Hepatic stellate cell (primary cell): ENCODE results near the gene ZNF862.

Experiments
- DNase-seq: peaks from one replicate; pipeline ENCODE4 v3.0.0; 2011; ENCODE audit warnings: low spot score

ZNF862 gene

DNA sequence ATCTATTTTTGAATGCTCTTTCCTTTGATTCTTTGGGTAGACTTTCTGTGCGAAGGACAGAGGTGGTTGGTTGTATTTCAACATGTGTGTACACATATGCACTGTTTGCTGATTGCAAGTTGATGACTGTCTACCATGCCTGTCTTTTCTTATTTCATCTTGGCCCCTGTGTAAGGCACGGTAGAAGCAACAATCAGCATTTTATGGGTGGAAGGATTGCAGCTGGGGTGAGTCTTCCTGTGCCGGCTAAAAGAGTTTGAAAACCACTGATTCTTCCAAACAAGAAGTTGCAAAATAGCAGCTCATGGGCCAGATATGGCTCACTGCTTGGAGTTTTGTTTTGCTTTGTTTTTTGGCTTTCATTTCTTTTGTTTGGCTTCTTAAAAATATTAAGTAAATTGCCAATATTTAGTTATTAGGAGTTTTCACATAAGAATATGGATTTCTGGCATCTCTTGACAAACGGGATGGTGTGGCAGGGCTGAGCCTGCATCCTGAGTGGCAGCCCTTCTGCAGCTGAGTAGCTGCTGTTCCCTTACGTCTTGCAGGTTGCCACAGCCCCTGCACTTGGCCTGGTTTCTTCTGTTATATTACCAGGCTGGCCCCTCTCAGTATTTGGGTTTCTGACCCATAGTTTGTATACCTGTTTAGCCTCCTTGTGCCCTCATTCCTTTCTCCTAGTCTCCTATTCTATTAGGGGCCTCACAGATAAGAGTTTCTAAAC, 7.2 kb downstream of the ZNF862 start:
- no peak for DNase-seq

DNA sequence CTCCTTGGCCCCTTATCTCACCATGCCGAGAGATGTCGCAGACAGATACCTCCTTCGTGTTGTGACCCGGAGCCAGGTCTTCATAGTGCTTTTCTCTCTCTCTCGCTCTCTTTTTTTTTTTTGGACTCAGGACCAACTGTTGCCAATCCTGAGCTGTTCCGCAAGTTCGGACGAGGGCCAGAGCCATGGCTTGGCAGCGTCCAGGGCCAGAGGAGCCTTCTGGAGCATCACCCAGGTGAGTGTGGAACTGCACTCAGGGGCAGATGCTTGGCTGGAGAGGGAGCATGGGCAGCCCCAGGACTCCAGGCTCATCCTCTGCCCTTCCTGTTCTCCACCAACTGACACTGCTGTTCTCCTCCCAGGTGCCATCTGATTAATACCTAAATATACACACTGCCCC, 7.8 kb downstream of the ZNF862 start:
- no peak for DNase-seq

DNA sequence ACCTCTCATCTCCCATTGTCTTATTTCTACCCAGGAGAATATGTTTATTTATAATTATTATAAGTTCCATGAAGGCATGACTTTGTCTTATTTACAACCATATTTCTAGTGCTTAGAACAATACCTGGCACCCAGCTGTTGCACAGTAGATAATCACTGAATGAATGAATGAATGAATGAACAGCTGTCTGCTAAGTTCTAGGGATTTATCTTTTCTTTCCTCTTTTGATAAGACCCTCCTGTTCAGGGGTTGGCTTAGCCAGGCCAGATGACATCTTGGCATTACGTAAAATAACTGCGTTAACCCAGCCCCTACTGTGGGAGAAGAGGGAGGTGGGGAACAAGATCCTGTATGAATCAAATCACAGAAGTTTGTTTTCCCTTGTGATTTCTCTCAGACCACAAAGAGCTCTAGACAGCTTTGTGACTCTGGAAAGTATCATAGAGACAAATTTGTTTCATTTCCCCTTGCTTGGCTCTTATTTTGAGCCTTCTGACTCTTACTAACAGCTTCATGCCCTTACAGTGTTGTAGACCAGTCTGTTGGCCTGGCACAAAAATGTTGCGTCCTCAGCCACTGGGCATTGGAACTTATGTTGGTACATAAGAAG, 8.4 kb downstream of the ZNF862 start:
- no peak for DNase-seq

DNA sequence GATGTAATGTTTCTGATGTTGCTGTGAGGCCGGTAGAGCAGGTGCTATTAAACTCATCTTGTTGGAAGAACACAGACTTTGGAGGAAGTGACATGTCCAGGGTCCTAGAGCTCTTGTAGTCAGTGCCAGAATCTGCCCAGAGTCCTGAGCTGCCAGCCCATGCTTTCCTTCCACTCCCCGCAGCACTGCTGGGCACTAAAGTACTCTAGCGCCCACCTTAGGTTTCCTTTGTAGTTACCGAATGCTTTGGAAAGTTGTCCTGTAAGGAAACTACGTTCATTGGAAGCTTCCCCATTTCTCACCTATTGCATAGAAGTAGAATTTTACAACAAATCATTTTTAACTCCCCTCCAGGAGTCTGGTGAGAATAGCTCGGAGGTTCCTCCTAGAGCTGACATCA, 11.0 kb downstream of the ZNF862 start:
- no peak for DNase-seq

- DNase-seq: no peak
These were observed 11.9 kb downstream of the ZNF862 start for GRCh38 chr7:149850007-149850594.

- no peak for DNase-seq
These were observed 12.5 kb downstream of the ZNF862 start for GRCh38 chr7:149850716-149851115.

GRCh38 chr7:149851449-149851848, 13.3 kb downstream of the ZNF862 start:
- DNase-seq: no peak

GRCh38 chr7:149853157-149853556, 15.0 kb downstream of the ZNF862 start:
- DNase-seq: no peak

DNA sequence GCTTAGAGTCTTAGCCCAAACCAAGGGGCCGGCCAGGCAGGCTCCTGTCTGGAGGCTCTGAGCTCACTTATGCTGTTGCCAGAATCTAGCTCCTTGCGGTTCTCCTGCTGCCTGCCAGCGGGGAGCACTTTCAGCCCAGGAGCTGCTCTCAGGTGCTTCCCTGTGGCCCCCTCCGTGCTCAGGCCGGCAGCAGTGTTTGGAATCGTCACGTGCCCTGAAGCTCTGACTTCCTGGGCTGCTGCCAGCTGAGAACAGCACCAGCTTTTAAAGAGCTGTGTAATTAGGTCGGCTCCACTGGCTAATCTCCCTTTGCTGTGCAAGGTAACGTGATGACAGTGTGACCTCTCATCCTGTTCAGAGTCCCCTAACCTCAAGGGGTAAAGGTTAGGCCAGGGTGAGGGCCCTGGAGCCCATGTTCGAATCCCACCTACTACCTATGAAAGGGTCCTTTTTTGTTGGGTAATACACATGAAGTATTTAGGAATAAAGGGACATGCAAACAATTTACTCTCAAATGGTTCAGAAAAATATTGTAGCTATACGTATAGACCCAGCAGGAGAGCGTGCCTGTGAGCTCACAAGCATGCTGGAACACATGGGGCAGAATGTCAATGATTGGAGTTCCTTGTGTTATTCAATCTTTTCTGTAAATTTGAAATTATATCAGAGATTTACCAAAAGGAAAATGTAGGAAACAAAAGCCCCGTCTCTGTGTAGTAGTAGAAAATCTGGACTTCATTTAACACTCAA, 16.6 kb downstream of the ZNF862 start:
- DNase-seq: no peak

- DNase-seq: no peak
These were observed 17.5 kb downstream of the ZNF862 start for GRCh38 chr7:149855361-149856305.

GRCh38 chr7:149856583-149856982, 18.4 kb downstream of the ZNF862 start:
- DNase-seq: no peak

- DNase-seq: no peak
These were observed 21.2 kb downstream of the ZNF862 start for GRCh38 chr7:149859369-149859768.

GRCh38 chr7:149859876-149860275, 21.7 kb downstream of the ZNF862 start:
- no peak for DNase-seq

DNA sequence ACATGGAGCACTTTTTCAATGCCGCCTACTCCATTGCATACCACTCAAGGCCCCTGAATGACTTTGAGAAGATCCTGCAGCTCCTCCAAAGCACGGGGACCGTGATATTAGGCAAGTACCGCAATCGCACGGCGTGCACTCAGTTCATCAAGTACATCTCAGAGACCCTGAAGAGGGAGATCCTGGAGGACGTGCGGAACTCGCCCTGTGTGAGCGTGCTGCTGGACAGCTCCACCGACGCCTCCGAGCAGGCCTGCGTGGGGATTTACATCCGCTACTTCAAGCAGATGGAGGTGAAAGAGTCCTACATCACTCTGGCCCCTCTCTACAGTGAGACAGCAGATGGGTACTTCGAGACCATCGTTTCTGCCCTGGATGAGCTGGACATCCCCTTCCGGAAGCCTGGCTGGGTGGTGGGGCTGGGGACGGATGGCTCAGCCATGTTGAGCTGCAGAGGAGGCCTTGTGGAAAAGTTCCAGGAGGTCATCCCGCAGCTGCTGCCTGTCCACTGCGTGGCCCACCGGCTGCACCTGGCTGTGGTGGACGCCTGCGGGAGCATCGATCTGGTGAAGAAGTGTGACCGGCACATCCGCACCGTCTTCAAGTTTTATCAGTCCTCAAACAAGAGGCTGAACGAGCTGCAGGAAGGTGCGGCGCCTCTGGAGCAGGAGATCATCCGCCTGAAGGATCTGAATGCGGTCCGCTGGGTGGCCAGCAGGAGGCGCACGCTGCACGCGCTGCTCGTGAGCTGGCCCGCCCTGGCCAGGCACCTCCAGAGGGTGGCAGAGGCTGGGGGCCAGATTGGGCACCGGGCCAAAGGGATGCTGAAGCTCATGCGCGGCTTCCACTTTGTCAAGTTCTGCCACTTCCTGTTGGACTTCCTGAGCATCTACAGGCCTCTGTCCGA, 22.9 kb downstream of the ZNF862 start:
- DNase-seq: no peak

DNA sequence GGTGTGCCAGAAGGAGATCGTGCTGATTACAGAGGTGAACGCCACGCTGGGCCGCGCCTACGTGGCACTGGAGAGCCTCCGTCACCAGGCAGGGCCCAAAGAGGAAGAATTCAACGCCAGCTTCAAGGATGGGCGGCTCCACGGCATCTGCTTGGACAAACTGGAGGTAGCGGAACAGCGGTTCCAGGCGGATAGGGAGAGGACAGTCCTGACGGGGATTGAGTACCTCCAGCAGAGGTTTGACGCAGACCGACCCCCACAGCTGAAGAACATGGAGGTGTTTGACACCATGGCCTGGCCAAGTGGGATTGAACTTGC, 23.5 kb downstream of the ZNF862 start:
- no peak for DNase-seq

DNA sequence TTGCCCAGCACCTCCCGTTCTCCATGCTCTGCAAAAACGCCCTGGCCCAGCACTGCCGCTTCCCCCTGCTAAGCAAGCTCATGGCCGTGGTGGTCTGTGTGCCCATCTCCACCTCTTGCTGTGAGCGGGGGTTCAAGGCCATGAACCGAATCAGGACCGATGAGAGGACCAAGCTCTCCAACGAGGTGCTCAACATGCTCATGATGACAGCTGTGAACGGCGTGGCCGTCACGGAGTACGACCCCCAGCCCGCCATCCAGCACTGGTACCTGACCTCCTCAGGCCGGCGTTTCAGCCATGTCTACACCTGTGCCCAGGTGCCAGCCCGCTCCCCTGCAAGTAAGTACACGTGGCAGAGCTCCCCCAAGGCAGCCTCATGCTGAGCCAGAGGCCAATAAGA, 24.0 kb downstream of the ZNF862 start:
- DNase-seq: no peak

GRCh38 chr7:149863500-149863899, 25.3 kb downstream of the ZNF862 start:
- no peak for DNase-seq

DNA sequence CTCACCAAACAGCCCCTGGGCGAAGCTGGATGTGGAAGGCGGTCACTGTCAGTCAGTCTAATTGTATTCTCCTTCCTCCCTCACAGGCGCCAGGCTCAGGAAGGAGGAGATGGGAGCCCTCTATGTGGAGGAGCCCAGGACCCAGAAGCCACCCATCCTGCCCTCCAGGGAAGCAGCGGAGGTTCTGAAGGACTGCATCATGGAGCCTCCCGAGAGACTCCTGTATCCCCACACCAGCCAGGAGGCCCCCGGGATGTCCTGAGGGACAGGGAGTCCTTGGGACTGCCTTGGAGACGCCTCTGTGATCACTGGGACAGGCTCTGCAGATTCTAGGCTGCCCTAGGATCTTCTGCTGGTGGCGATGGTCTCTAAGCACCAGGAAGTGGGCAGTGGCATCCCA, 25.8 kb downstream of the ZNF862 start:
- DNase-seq: no peak

DNA sequence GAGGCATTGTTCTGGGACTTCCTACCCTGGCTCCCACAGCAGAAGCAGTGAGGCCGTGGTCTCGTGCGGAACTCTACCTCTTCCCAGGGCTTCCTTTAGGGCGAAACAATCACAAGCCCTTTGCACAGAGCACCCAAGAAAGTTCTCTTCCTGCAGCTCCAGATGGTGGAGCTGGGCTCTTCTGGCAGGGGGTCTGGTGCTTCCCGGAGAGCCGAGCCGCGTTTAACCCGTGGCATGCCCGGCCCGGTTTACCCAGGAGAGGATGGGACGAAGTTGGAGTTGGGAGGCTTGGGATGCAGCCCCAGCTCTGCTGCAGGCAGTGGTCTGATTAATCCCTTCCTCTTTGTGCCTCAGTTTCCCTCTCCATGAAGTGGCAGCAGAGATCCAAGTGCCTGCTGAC, 26.6 kb downstream of the ZNF862 start:
- no peak for DNase-seq

DNA sequence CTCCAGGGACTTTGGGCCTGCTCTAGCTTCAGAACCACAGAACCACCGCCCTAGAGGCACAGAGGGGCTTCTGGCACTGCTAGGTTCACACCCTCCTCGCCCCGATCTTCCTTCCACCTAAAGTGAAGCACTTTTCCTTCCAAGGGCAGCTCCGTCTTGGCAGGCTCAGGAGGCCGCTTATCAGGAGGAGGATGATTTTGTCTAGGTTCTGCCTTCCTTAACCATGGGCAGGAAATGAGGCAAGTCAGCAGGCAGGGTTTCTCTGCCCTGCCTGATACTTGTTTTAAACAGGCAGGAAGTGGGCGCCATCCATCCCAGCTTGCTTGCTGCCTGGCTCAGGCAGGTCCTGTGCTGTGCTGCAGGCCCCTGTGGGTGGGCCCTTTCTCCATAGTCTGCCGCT, 27.3 kb downstream of the ZNF862 start:
- no peak for DNase-seq
